ENCODE measurements around the gene PTPRZ1. TPM values are rescaled to one million over a fixed set of nuclear protein-coding genes. Genes with fewer than 3 reads are reported as not detected.

Gene PTPRZ1
- total RNA-seq (2013; cell fraction: nucleolus; rRNA removed) = not detected in 2 replicates
- total RNA-seq (2014; rRNA removed) = not detected in 2 replicates
- not detected in 2 replicates for total RNA-seq (2014; rRNA removed; fragmentation: Illumina TruSeq; extraction: Trizol)
- 0.21 TPM in 1 of 2 replicates, not detected in the other for total RNA-seq (2021)
- not detected for polyA plus RNA-seq (2011; ENCODE audit: low read depth)
- not detected in 2 replicates for polyA plus RNA-seq (2011; rRNA removed)
- polyA plus RNA-seq (2011; cell fraction: cytosol; rRNA removed) = 0.01 TPM in 1 of 2 replicates, not detected in the other
- not detected in 2 replicates for polyA plus RNA-seq (2011; cell fraction: nucleus; rRNA removed)
- not detected in 2 replicates for polyA plus RNA-seq (2012)
- not detected in 2 replicates for polyA plus RNA-seq (2014; fragmentation: Illumina TruSeq; extraction: Trizol)
- under 1 TPM in 1 of 2 experiments, not detected in 1; 0.05 TPM for polyA plus RNA-seq (2014; fragmentation: Nextera tagmentation; extraction: Ambion mirVana)
- polyA plus RNA-seq (2014; rRNA removed) = not detected in 2 replicates
- under 1 TPM in 1 of 2 experiments, not detected in 1; 0.11 TPM for polyA plus RNA-seq (2016; fragmentation: Nextera tagmentation; extraction: Ambion mirVana)
- 0.22 TPM in 1 of 2 replicates, not detected in the other for polyA minus RNA-seq (2011; rRNA and poly(A)+ RNA removed)
- not detected in 2 replicates for polyA minus RNA-seq (2011; cell fraction: cytosol; rRNA and poly(A)+ RNA removed)
- not detected in 2 replicates for polyA minus RNA-seq (2011; cell fraction: nucleus; rRNA and poly(A)+ RNA removed)
- not detected for Bru-seq, nascent RNA
- not detected for BruChase-seq, experiment 1, labeled RNA remaining after a 6-hour chase
- BruChase-seq, experiment 2, labeled RNA remaining after a 2-hour chase = percentile 0 among the genes with signal in this experiment
- long read RNA-seq, experiment 1 = 0 reads
- long read RNA-seq, experiment 2, partial matches to known transcripts = 0 of 2 reads
- long read RNA-seq, experiment 2, other reads (novel, unspliced or antisense) = 2 of 2 reads

- intact Hi-C loops (cut with micrococcal nuclease; ENCODE audit: unreplicated experiment) (no loop called here), in situ Hi-C loops (cut with MboI) (no loop called here)
- 10% methylated on average over 30 of the region's 49 CpGs for WGBS (ENCODE audit: insufficient coverage, insufficient replicate concordance, low lambda C conversion rate, missing lambda C conversion rate)
- H3K27me3 ChIP-seq (replicated peaks in 1 of 2; ENCODE audit: control insufficient read depth in 2 of 2, insufficient read depth in 2 of 2, low read length in 1 of 2) = peaks cover 0 to 10% of the 10 kb centered on the region in 2 experiments; a peak in 3 of 4 replicates
- no peak within 1 kb of the TSS for H3K27ac ChIP-seq (ENCODE audit: control insufficient read depth, insufficient read depth)
- no peaks in the 10 kb centered on the region for H3K36me3 ChIP-seq (ENCODE audit: control insufficient read depth in 2 of 2, insufficient read depth in 2 of 2, low read length in 1 of 2)
- H3K79me2 ChIP-seq (ENCODE audit: control insufficient read depth, insufficient read depth, low read length) = no peaks in the 10 kb centered on the region
- ChIA-PET POLR2A (no interaction called here), CTCF (no interaction called here), SMC1A (ENCODE audit: uncharacterized antibody, unreplicated experiment) (interaction anchor here (0.5 kb wide), 1 partner anchor 182 kb away, joined by 3 read pairs; no protein-coding TSS in a partner anchor), RAD21 (ENCODE audit: unreplicated experiment) (no interaction called here)
- peak; percentile 33 for TF ChIP-seq SUZ12 (IDR thresholded peaks at IDR 0.05; ENCODE audit: unreplicated experiment)
- no peak for TF ChIP-seq BMI1 (IDR thresholded peaks at IDR 0.05; ENCODE audit: borderline replicate concordance)
- no peak for TF ChIP-seq CTCF (IDR thresholded peaks at IDR 0.05 in 2 of 3, conservative IDR thresholded peaks at IDR 0.05 in 1 of 3; ENCODE audit: control insufficient read depth in 2 of 3, extremely low read depth in 1 of 3, insufficient read depth in 1 of 3, low read depth in 3 of 3, low read length in 3 of 3)
- no peak within 1 kb of the TSS for H2AFZ ChIP-seq (ENCODE audit: control insufficient read depth, low read depth, low read length)
- H3K4me3 ChIP-seq = no peak within 1 kb of the TSS
- no peaks in the 10 kb centered on the region for H4K20me1 ChIP-seq (ENCODE audit: control insufficient read depth, insufficient read depth)
- FAIRE-seq (no peak), ATAC-seq (no peak), DNase-seq (ENCODE audit: low read depth, low spot score) (no peak)
- no peak within 1 kb of the TSS for H3K4me2 ChIP-seq (ENCODE audit: control insufficient read depth, insufficient read depth)
- H3K9ac ChIP-seq (ENCODE audit: control insufficient read depth, insufficient read depth, low read length) = no peak within 1 kb of the TSS
- no peaks in the 10 kb centered on the region for H3K9me3 ChIP-seq (replicated peaks; ENCODE audit: control insufficient read depth, insufficient read depth, low read length)
- H3K4me1 ChIP-seq (ENCODE audit: control insufficient read depth, insufficient read depth, low read length) = no peaks in the 10 kb centered on the region
- no TSS peak for BruUV-seq (replicated peaks)
These were observed at the start of gene PTPRZ1 for GRCh38 chr7:121872831-121873288. Gene PTPRZ1, plus strand, starts transcription at chr7:121873161. Its CDS starts 339 bp downstream, at chr7:121873500.

All from GM12878 (cell line).